Activated CD4-positive, alpha-beta T cell treated with anti-CD3 and anti-CD28 coated beads for 48 hours (primary cell): ENCODE measurements around the gene BLACAT1.

Source experiments
- DNase-seq: peaks from one replicate; pipeline ENCODE4 v3.0.0-alpha.2; 2020

BLACAT1 gene

GRCh38 chr1:205455581-205456382 lies at the start of gene BLACAT1:
BLACAT1 (minus strand) TSS chr1:205456045.
- DNase-seq, result no peak

- DNase-seq, result no peak
Measured at GRCh38 chr1:205505076-205505729, 49.4 kb upstream of the BLACAT1 start.

GRCh38 chr1:205504311-205505075 lies 48.6 kb upstream of the BLACAT1 start, which contains the start of gene CDK18:
CDK18 (plus strand) TSS chr1:205504669; CDS start chr1:205523168, 18,499 bp downstream.
- DNase-seq, result peak; percentile 50

- no peak for DNase-seq
Measured at GRCh38 chr1:205502992-205503391, 47.1 kb upstream of the BLACAT1 start.

GRCh38 chr1:205502111-205502810 lies 46.4 kb upstream of the BLACAT1 start:
- no peak for DNase-seq

GRCh38 chr1:205500240-205501233 lies 44.7 kb upstream of the BLACAT1 start:
- no peak for DNase-seq

GRCh38 chr1:205499789-205500188 lies 43.9 kb upstream of the BLACAT1 start:
- no peak for DNase-seq

GRCh38 chr1:205497351-205497750 lies 41.5 kb upstream of the BLACAT1 start:
- DNase-seq, result no peak

- no peak for DNase-seq
Measured at GRCh38 chr1:205496661-205497060, 40.8 kb upstream of the BLACAT1 start.

GRCh38 chr1:205495237-205495823 lies 39.5 kb upstream of the BLACAT1 start:
- DNase-seq, result no peak

GRCh38 chr1:205494115-205494514 lies 38.3 kb upstream of the BLACAT1 start:
- DNase-seq, result no peak

- DNase-seq, result peak; percentile 20
Measured at GRCh38 chr1:205493241-205494085, 37.6 kb upstream of the BLACAT1 start.

- DNase-seq, result no peak
Measured at GRCh38 chr1:205492774-205493173, 36.9 kb upstream of the BLACAT1 start.

GRCh38 chr1:205492201-205492667 lies 36.4 kb upstream of the BLACAT1 start:
- no peak for DNase-seq

GRCh38 chr1:205491794-205492193 lies 35.9 kb upstream of the BLACAT1 start:
- DNase-seq, result no peak

GRCh38 chr1:205488074-205488723 lies 32.4 kb upstream of the BLACAT1 start:
- peak; percentile 48 for DNase-seq

GRCh38 chr1:205486258-205486657 lies 30.4 kb upstream of the BLACAT1 start:
- no peak for DNase-seq

- peak; percentile 74 for DNase-seq
Measured at GRCh38 chr1:205484985-205485967, 29.4 kb upstream of the BLACAT1 start.
